GM18499 (cell line): Measurements from ENCODE around the gene XXYLT1.
"Not testable (repeated sequence)": the region's sequence is repeated elsewhere in the genome, so short reads cannot be mapped to it uniquely, and the experiment has no call there.

Experiments
- ATAC-seq: cut with Tn5 transposase; IDR thresholded peaks from one replicate; pipeline ENCODE4 v1.9.1; 2021; ENCODE audit warnings: moderate number of reproducible peaks; ENCODE audit not compliant: insufficient read depth, unreplicated experiment

XXYLT1 gene

DNA sequence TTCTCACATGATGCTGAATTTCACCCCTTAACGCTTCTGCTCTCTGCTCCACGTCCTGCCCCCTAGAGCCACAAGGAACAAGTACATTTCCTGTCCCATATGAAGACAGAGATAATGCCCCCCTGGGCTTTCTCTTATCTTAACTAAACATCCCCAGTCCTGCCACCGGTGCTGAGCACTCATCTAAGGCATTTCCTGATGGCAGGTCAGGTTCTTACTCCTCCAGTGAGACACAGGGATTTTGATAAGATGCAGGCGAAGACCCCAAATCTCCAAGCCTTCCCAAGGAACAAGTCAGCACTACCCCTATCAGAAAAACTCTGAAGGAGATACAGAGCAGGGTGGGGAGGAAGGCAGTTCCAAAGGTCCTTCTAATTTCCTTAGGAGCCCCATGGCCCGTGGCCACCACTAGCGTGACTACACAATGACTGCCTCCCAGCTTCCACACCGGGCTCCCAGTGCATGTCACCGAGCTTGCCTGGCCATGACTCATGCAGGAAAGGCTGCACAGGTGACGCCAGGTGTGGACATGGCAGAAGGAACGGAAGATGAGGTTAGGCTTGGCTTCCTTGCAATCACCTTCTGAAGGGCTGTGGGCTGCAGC is 152.9 kb downstream of the XXYLT1 start:
- ATAC-seq = no peak

DNA sequence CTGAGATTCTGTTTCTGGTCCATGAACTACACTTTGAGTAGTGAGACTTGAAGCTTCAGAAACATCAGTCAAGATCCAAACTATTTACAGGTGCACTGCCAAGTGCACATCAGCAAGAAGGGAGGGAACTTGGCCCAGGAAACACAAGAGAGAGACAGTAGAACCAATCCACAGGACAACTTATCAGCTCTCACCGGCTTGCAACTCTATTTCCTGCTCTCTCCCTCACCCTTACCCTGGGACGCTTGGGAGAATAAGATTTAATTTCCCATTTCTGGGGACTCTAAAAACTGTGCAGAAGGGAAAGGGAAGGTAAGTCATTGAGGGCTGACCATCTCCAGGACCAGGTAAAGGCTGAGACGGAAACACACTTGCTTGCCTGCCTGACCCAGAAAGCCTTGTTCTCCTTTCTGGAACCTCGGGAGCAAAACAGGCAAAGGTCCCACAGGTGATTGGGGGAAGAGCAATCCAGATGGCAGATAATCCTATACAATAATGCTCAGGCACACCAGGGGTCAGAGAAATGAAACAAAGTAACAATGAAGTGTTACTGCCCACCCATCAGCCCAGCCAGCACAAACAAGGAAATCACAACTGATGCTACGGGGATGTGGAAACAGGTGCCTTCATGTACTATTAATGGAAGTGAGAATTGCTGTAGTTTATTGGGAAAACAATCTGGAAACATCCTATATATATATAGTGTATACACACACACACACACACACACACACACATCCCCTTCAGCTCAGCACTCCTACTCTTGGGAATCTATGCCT is 154.4 kb downstream of the XXYLT1 start:
- ATAC-seq = no peak

DNA sequence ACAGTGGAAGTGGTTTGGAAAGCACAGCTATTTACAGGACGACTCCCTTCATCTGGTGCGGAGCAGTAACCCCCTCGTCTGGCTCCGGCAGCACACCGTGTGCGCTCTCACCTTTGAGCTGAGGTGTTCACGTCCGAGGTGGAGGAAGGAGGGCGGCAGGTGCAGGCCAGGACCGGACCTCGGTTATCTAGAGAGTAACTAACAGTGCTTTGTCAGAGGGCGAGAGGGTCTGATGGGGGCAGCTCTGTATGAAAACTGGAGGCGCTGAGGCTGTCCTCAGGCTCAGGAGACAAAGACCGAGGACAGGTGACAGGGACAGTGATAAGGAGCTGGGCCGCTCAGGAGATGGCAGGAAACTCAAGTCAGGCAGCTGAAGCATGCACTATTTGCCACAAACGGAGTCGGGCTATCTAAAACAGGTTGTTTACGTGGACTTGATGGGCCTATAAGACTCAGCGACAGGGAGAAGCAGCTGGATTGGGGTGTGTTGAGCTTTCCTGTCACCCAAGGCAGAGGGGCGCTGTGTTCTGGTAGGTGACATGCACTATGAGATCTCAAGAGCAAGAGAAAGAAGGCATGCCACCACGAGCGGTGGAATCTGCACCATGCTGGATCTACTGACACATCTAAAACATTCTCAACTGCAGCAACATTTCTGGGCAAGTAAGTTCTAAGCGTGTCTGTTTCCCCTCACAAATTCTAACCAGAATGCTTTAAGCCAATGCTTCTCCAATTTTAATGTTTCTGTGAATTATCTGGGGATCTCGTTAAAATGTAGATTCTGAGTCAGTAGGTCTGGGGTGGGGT is 155.2 kb downstream of the XXYLT1 start:
- no peak for ATAC-seq

DNA sequence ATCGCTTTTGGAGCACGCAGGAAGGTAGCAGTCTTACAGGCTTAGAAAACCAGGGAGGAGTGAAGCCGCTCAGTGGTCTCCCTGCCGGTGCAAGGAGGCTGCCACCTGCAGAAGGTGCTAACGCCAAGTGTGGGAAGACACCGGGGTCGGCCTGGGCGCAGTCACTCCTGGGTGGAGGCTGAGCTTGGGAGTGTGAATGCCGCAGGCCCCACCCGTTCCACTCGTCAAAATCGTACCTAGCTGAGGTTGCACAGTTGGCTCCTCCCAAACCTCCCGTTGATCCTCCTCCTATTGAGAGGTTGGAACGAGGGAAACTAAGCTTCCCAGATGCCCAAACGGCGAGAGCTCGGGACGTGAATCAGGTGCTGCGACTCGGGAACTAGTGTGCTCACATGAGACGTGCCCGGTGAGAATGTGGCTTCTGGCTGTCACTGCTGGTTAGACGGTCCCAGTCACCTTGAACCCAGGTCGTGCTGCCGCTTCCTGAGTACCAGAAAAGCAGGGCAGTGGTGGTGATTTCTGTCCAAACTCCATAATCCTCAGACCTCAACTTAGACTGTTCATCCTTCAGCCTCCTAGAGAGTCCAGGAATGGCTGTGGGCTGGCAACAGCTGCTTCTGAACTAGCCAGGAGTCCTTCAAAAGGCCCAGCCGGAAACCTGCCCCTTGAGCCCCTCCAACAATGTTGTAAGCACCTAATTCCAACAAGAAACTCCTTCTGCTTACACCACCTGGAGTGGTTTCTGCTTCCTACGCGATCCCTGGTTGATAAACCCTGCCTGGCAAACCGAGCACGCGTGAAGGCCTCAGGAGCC is 156.0 kb downstream of the XXYLT1 start:
- no peak for ATAC-seq

DNA sequence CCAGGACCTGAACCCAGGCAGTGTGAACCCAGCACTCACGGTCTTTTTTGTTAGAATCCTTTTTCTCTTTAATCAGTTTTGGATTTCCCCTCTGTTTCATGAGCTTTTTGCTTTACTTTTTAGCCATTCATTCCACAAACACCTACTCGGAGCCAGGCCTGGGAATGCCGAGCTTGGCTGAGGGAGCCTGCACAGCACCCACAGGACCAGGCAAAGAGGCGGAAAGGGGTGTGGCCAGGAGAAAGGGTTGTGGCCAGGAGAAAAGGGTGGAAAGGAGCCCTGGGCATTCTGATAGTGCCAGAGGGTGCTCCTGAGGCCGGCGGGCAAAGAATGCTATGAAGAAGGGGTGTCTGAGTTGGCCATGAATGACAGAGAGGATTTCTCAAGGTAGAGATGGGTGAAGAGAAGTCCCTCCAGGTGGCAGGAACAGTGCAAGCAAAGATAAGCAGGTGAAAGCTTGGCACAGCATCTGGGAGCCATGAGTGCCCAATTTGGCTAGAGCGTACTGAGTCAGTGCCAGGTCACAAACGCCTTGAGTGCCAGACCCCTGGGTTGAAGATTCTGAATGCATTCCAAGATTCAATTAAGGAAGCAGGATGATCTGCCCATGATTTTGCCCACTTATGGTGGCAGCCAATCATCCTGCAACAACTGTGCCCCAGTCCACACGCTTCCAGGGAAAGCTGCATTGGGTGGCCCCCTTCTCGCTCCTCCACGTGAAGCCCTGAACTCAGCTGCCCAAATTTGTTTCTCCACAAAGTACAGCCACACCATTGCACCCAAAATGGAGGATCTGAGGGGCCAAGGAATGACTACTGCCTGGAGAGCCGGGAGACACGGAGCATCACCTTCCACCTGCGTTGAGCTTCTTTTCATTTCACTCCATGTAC is 157.2 kb downstream of the XXYLT1 start:
- no peak for ATAC-seq

DNA sequence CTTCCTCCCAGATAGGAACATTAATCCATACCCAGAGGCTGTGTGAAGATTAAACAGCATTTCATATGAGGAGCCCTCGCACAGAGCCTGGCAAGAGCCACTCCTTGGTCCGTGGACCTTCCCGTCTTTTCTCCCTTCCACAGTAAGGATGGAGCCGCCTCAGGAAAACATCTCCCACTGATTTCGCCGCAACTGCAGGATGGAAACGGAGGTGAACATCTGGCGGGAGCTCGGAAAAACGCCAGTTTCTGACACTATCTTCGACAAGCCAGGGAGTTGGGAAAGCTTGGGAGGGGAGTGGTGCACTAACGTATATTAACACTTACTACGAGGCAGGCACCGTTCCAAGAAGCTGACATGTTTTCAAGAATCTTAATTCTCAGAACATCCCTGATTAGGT is 157.9 kb downstream of the XXYLT1 start:
- ATAC-seq = no peak

DNA sequence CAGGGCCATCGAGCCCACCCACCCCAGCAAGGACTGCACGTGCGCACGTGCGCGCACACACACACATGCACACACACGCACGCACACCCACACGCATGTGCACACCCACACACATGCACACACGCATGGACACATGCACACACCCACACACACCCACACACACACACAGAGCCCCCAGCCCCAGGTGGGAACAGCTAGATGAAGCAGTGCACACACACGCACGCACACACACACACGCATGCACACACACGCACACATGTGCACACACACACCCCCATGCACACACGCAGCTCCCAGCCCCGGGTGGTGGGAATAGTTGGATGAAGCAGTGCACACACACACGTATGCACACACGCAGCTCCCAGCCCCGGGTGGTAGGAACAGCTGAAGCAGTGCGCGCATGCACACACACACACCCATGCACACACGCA is 158.6 kb downstream of the XXYLT1 start:
- ATAC-seq = no peak

DNA sequence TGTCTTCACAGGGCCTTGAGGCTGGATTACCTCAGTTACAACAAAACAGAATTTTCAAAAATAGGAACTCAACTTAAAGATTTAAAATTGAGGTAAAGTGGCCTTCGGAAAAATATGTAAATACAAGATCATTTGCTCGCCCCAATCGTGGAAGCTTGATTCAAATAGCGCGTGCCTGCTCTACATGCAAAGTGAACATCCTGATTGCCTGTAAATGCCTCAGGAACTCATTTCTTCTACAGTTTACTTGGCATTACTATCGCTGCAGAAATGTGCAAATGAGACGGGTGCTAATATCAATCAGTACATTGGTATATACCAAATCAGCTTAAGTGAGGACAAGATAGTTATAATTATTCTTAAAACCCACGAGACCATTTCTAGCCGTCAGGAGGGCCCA is 159.2 kb downstream of the XXYLT1 start:
- ATAC-seq = no peak

DNA sequence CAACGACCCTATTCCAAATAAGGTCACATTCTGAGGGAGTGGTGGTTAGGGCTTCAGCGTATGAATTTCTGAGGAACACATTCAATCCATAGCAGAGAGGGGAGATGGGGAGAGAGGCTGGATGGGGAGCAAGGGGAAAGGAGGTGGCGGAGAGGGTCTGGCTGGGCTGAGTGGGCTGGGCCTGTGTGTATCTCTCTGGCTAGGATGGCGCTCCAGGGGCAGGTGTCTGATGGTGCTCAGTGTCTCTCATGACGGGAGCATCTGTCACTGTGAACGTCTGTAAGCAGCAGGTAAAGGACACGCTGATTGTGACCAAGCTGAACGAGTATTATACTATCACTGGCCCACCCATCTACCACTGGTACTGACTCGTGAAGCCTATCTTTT is 159.6 kb downstream of the XXYLT1 start:
- ATAC-seq = no peak

DNA sequence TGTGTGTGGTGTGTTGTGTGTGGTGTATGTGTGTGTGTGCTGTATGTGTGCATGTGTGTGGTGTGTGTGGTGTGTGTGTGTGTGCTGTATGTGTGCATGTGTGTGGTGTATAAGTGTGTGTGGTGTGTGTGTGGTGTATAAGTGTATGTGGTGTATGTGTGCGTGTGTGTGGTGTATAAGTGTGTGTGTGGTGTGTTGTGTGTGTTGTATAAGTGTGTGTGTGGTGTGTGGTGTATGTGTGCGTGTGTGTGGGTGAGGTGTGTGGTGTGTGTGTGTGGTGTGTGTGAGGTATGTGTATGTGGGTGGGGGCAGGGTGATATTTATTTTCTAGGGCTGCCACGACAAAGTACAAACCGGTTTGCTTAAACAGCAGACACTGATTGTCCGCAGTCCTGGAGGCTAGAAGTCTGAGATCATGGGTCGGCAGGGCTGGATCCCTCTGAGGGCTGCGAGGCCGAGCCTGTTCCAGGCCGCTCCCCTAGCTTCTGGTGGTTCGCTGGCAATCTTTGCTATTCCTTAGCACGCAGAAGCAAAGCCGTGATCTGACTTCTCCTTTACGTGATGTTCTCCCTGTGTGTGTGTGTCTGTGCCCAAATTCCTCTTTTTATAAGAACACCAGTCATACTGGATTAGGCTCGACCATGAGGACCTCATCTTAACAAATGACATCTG is 160.2 kb downstream of the XXYLT1 start:
- no peak for ATAC-seq

DNA sequence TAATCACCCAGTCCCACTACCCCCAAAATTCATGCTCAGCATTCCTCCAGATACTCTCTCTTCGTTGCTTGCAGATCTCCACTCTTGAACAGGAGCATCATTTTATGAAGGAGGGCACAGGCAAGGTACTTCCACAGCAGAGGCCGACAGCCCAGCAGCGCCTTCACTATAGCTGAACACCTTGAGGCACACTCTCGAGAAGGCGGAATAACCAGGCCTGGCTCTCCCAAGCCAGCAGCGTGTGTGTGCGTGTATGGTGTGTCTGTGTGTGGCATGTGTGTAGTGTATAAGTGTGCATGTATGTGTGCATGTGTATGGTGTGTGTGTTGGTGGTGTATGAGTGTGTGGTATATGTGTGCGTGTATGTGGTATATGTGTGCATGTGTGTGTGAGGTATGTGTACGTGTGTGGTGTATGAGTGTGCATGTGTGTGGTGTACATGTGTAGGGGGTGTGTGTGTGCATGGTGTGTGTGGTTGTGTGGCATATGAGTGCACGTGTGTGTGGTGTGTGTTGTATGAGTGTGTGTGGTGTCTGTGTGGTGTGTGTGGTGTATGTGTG is 161.8 kb downstream of the XXYLT1 start:
- no peak for ATAC-seq

DNA sequence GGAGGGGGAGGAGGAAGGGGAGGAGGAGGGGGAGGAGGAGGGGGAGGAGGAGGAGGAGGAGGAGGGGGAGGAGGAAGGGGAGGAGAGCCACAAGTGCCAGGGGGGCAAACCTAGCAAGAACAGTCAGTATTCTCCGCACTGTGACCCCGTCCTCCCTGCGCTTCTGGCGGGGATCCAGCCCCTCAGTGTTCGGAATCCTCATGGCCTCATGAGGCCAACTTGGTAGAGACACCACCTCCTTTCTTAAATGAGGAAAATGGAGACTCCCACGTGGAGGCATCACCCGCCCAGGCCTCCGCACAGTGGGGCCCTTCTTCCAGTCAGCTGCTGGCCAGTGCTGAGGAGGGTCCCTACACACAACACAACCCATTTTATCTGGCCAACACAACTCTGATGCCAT is 163.4 kb downstream of the XXYLT1 start:
- no peak for ATAC-seq

DNA sequence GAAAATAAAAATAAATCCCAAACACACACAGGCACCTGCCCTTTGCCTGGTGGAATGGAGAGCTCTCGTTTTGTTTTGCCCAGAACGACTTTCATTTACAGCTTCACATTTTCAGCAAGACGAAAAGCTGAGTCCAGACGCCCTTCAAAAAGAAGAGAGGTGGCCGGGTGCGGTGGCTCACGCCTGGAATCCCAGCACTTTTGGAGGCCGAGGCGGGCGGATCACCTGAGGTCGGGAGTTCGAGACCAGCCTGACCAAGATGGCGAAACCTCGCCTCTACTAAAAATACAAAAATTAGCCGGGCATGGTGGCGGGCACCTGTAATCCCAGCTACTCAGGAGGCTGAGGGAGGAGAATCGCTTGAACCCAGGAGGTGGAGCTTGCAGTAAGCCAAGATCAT is 163.9 kb downstream of the XXYLT1 start:
- ATAC-seq = not testable (repeated sequence)

DNA sequence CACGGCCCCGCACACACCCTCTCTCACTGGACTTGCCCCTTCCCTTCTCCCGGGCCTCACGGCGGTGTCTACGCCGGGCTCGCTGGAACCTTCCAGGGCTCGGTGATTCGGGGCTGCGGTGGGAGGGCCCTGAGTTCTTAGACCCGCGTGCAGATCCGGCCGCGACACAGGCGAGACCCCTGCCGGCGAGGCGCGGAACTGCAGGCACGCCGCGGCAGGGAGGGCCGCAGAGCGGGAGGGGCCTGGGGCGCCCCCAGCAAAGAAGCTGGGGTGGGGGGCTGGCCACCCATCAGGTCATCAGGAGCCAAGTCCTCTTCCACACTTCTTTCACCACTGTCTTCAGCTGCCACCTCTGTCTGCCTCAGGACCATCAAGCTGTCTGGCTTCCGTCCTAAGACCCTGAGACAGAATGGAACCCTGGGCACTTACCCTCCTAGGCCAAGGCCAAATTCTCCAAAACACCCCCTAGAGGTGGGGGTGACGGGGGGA is 164.5 kb downstream of the XXYLT1 start:
- ATAC-seq = no peak

DNA sequence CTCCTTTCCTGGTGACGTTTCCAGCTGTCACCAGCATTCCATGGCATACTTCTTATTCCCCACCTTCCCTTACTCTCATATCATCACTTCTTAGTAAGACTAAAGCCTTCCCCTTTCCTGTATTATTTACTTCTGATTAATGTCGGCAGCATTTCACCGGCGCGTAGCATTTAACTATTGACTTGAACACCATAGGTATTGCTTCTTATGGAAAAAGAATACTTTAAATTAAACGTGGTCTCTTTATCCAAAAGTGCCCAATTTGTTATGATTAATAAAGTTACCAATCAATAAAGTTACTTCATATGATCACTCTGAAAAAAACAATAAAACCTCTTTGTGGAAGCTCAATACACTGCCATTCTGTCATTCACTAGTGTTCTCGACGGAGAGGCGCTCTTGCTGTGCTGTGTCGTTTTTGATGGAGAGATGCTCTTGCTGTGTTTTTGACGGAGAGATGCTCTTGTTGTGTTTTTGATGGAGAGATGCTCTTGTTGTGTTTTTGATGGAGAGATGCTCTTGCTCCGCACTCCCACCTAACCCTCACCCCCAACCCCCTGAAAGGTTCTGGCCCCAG is 165.0 kb downstream of the XXYLT1 start:
- ATAC-seq = no peak

DNA sequence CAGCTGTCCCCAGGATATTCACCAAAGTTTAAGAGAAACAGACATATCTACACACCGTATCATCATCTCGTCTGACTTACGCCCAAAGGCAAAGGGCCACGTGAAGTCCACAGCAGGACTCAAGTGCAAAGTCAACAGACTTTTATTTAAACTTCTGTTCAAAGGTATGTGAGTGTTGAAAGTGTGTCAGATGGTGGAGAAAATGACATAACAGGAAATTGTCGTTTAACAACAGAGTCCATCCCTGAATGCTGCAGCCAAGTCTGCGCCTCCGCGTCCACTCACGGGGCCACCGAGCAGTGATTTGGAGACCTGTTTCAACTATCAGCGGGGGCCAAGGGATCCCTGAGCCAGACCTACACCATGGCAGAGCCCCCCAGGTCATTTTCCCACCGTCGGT is 165.6 kb downstream of the XXYLT1 start:
- ATAC-seq = no peak

DNA sequence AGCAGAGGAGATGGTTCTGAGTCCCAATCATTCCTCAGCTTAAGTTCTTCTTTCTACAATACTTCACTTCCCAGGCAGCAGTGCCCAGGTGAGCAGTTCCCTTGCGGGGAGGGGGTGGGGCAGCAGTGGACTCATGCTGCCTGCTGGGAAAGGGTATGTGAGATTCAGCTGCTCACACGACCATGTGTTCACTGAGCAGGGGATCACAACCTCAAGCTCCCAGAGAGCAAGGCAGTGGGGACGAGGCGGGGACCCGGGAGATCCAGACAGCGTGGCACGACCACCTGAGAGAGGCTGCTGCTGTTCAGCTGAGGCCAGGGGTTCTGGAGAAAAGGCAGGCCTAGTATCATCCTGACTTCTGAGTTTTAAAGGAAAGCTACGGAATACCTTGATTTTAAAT is 166.6 kb downstream of the XXYLT1 start:
- ATAC-seq = no peak

DNA sequence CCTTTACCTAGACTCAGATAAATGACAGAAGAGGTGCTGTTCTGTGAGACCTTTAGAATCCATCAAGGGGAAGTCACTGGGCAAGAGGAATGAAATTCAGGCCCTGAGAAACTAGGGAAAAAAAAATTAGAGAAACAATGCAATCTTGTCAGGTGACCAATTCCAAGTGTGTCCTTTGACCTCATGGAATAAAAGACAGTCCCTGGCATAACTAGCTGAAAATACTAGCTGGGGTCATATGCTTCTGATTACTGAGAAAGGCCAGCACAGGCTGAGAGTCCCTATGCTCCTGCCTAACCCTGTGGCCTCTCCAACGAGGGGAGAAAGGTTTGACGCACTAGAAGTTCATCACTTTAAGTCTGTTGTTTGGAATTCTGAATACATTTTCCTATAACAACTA is 167.3 kb downstream of the XXYLT1 start:
- ATAC-seq = no peak
